DND-41 (cell line): ENCODE results near the gene MB21D2.

ENCODE experiments used
- ATAC-seq: fragments of 200-7000 bp; cut with Tn5 transposase; 3 replicates; pipeline ENCODE4 v1.9.1; 2021; ENCODE audit warnings: low read depth; ENCODE audit not compliant: insufficient read depth
- DNase-seq: peaks from one replicate; pipeline ENCODE4 v3.0.0-alpha.2; 2020
- H2AFZ ChIP-seq: 2 replicates; pipeline ENCODE4 v1.6.0; 2012; ENCODE audit warnings: low read depth, low read length
- H3K27ac ChIP-seq: 2 replicates; pipeline ENCODE4 v1.5.1; 2012; ENCODE audit warnings: low read length, inconsistent platforms
- H3K27me3 ChIP-seq: fragments of 200-600 bp; sonication (generic); 2 replicates; pipeline ENCODE4 v1.6.0; 2012; ENCODE audit warnings: low read length, mild to moderate bottlenecking, inconsistent platforms; ENCODE audit not compliant: insufficient read depth, poor library complexity
- H3K36me3 ChIP-seq: 2 replicates; pipeline ENCODE4 v1.5.1; 2012; ENCODE audit warnings: low read length, inconsistent platforms; ENCODE audit not compliant: insufficient read depth
- H3K4me1 ChIP-seq: 2 replicates; pipeline ENCODE4 v1.5.1; 2012; ENCODE audit warnings: mild to moderate bottlenecking, low read length; ENCODE audit not compliant: insufficient read depth
- H3K4me2 ChIP-seq: 2 replicates; pipeline ENCODE4 v1.6.0; 2012; ENCODE audit warnings: mild to moderate bottlenecking, moderate library complexity, low read length, inconsistent platforms; ENCODE audit not compliant: insufficient read depth
- H3K4me3 ChIP-seq, 2 experiments: fragments of 200-600 bp in 1 of 2; shearing (Covaris generic) in 1 of 2; 2 replicates each; pipeline ENCODE4 v1.5.1; 2012 to 2016; ENCODE audit warnings: inconsistent platforms in 2 of 2, low read length in 2 of 2, mild to moderate bottlenecking in 2 of 2, low read depth in 1 of 2, moderate library complexity in 1 of 2
- H3K79me2 ChIP-seq: 2 replicates; pipeline ENCODE4 v1.6.0; 2012; ENCODE audit warnings: low read length, inconsistent platforms; ENCODE audit not compliant: insufficient read depth
- H3K9ac ChIP-seq: 2 replicates; pipeline ENCODE4 v1.6.0; 2012; ENCODE audit warnings: low read depth, mild to moderate bottlenecking, inconsistent platforms, low read length, moderate library complexity
- H3K9me3 ChIP-seq: 2 replicates; pipeline ENCODE4 v1.5.1; 2012; ENCODE audit warnings: low read length, moderate library complexity, mild to moderate bottlenecking, inconsistent platforms; ENCODE audit not compliant: insufficient read depth, severe bottlenecking
- H4K20me1 ChIP-seq: 2 replicates; pipeline ENCODE4 v1.6.0; 2012; ENCODE audit warnings: low read length; ENCODE audit not compliant: insufficient read depth
- EZH2 ChIP-seq: IDR thresholded peaks from 3 replicates; pipeline ENCODE4 v1.6.1; 2012; ENCODE audit warnings: borderline replicate concordance, low read depth, mild to moderate bottlenecking, moderate library complexity, low read length, inconsistent platforms; ENCODE audit not compliant: severe bottlenecking
- TF ChIP-seq, protein P1 (sequence below): IDR thresholded peaks from 2 replicates; pipeline ENCODE4 v1.5.1; 2012; ENCODE audit warnings: borderline replicate concordance, low read length, moderate library complexity, mild to moderate bottlenecking; ENCODE audit not compliant: poor library complexity, severe bottlenecking; ENCODE audit errors: extremely low read depth

MB21D2 gene

DNA sequence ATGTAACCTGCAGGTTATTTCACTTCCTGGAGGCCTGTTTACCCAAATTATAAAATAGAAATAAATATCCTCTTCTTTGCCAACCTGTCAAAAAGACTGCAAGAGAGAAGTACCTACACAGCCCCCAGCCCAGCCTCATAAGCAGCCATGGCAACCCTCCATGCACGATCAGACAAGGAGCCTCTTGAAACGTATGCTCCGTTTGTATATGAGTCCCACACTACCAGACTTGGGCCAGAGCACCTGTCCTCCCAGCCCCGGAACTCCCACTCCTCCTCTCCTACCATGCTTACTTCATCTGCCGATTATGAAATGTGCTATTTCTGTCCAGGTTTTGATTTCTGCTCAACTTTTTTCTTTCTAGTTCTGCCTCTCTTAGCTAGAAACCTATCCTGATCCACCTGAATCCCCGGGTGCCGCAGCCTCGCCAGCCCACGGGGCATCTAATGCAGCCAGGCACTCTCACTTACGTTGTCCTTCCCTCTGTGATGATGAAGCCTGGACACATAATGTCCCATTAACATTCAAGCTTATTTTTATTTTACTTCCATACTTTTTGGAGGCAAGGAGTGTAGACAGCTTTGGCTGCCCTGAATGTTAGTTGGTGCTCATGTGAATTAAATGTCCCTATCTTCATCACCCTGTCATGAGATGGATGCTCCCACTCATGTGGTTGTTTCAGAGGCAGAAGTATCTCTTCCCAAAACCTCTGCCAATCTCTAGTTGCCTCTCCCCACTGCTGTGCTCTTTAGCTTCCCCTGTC lies 73.8 kb downstream of the MB21D2 start:
- no peak overlapping the region for H2AFZ ChIP-seq
- no peaks in the 10 kb centered on the region for H3K9me3 ChIP-seq
- H3K36me3 ChIP-seq: no peaks in the 10 kb centered on the region
- peaks cover 6% of the 10 kb centered on the region for H3K27me3 ChIP-seq
- no peak for ATAC-seq
- H3K4me1 ChIP-seq: no peaks in the 10 kb centered on the region
- no peak overlapping the region for H3K27ac ChIP-seq
- no peak overlapping the region for H3K4me3 ChIP-seq
- no peak overlapping the region for H3K9ac ChIP-seq
- H3K4me2 ChIP-seq: no peak overlapping the region
- no peaks in the 10 kb centered on the region for H3K79me2 ChIP-seq
- no peak for DNase-seq
- TF ChIP-seq, protein P1, sequence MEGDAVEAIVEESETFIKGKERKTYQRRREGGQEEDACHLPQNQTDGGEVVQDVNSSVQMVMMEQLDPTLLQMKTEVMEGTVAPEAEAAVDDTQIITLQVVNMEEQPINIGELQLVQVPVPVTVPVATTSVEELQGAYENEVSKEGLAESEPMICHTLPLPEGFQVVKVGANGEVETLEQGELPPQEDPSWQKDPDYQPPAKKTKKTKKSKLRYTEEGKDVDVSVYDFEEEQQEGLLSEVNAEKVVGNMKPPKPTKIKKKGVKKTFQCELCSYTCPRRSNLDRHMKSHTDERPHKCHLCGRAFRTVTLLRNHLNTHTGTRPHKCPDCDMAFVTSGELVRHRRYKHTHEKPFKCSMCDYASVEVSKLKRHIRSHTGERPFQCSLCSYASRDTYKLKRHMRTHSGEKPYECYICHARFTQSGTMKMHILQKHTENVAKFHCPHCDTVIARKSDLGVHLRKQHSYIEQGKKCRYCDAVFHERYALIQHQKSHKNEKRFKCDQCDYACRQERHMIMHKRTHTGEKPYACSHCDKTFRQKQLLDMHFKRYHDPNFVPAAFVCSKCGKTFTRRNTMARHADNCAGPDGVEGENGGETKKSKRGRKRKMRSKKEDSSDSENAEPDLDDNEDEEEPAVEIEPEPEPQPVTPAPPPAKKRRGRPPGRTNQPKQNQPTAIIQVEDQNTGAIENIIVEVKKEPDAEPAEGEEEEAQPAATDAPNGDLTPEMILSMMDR: no peak
- TF ChIP-seq EZH2: no peak
- H4K20me1 ChIP-seq: no peaks in the 10 kb centered on the region

DNA sequence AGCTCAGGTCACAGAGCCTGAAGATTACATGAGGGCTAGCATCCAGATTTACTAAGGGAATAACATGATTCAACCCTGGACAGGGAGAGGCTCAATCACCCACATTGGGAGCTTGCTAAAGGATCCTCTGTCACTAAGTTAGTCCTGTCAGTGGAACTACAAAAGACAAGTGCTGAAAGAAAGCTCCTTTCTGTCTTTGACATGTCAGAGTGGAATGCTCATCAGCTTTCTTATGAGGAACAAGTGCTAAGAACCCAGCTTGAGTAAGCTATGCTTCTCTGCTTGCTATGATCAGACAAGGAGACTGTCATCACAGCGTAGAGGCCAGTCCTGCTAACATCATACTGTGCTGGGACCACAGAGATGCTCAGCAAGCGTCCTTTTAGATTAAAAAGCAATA lies 74.5 kb downstream of the MB21D2 start:
- Histone ChIP-seq H3K9ac (no peak overlapping the region), H3K36me3 (no peaks in the 10 kb centered on the region), H3K27me3 (peaks cover 6% of the 10 kb centered on the region), H3K4me2 (no peak overlapping the region), H3K79me2 (no peaks in the 10 kb centered on the region), H3K27ac (no peak overlapping the region), H4K20me1 (no peaks in the 10 kb centered on the region), H2AFZ (no peak overlapping the region), H3K4me1 (no peaks in the 10 kb centered on the region), H3K9me3 (no peaks in the 10 kb centered on the region), H3K4me3 (no peak overlapping the region)
- ATAC-seq: no peak
- DNase-seq: no peak
- TF ChIP-seq EZH2: no peak
- TF ChIP-seq, protein P1: no peak

DNA sequence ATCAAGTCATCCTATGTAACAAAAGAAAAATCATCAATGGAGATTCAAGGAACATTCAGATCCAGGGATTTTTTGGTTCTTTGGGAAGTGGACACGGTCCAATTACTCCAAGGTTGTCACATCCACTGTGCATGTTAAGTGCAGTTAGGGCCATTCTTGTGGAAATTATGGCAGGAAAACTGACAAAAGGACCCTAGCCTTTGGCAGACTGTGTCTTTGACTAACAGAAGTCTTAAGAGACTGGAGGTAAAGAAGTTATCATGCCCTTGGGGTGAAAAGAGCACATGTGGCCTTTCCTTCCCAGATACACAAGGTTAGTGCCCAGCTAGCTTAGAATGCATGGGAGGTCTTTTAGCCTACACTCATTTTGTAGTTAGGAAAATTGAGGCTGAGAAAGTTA lies 74.9 kb downstream of the MB21D2 start:
- Histone ChIP-seq H3K9ac (no peak overlapping the region), H3K36me3 (no peaks in the 10 kb centered on the region), H3K27ac (no peak overlapping the region), H3K4me2 (no peak overlapping the region), H2AFZ (no peak overlapping the region), H3K4me3 (no peak overlapping the region), H3K9me3 (no peaks in the 10 kb centered on the region), H4K20me1 (no peaks in the 10 kb centered on the region), H3K79me2 (no peaks in the 10 kb centered on the region), H3K27me3 (peaks cover 6% of the 10 kb centered on the region), H3K4me1 (no peaks in the 10 kb centered on the region)
- no peak for TF ChIP-seq EZH2
- ATAC-seq (no peak), DNase-seq (no peak)

DNA sequence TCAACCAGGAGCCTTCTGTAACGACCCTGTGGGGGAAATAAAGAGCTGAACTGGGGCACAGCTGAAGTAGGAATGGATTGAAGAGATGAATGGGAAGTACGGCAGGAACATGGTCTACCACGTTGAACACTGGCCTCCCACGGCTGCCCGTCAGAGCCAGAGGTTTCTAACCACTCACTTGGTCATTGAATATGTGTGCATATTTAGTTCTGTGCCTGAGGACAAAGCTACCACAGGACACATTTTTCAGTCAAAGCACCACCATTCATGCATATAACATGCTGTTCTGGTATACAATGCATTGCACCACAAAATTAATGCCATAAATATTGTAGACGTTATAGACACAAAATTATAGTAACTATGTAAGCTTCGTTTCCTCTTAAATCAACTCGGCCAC lies 75.5 kb downstream of the MB21D2 start:
- Histone ChIP-seq H3K27ac (no peak overlapping the region), H3K79me2 (no peaks in the 10 kb centered on the region), H3K4me3 (no peak overlapping the region), H3K4me2 (no peak overlapping the region), H3K9ac (no peak overlapping the region), H4K20me1 (no peaks in the 10 kb centered on the region), H3K36me3 (no peaks in the 10 kb centered on the region), H3K27me3 (peaks cover 6% of the 10 kb centered on the region), H2AFZ (no peak overlapping the region), H3K4me1 (no peaks in the 10 kb centered on the region), H3K9me3 (no peaks in the 10 kb centered on the region)
- TF ChIP-seq, protein P1: no peak
- no peak for TF ChIP-seq EZH2
- DNase-seq (no peak), ATAC-seq (no peak)
